NAMALWA (cell line): ENCODE results near the gene RGSL1.
A peak's percentile ranks its signal among the peaks of the same experiment; 100 is the strongest.

Source experiments
- DNase-seq: peaks from one replicate; pipeline ENCODE4 v3.0.0-alpha.2; 2015; ENCODE audit warnings: low spot score

RGSL1 gene

GRCh38 chr1:182588500-182589396, 138.8 kb downstream of the RGSL1 start, which contains the start of gene RNASEL:
Gene RNASEL, minus strand, starts transcription at chr1:182589256. Its CDS starts 2,450 bp downstream, at chr1:182586806.
- DNase-seq: peak; percentile 88

- no peak for DNase-seq
Measured at GRCh38 chr1:182589520-182589919, 139.6 kb downstream of the RGSL1 start.

- DNase-seq: no peak
Measured at GRCh38 chr1:182589931-182590330, 140.0 kb downstream of the RGSL1 start.

- peak; percentile 87 for DNase-seq
Measured at GRCh38 chr1:182595641-182596240, 145.8 kb downstream of the RGSL1 start.

GRCh38 chr1:182596934-182597333, 147.0 kb downstream of the RGSL1 start:
- no peak for DNase-seq

- DNase-seq: peak; percentile 35
Measured at GRCh38 chr1:182598296-182598695, 148.3 kb downstream of the RGSL1 start.

- DNase-seq: peak; percentile 79
Measured at GRCh38 chr1:182599339-182599738, 149.4 kb downstream of the RGSL1 start.

- peak; percentile 11 for DNase-seq
Measured at GRCh38 chr1:182600036-182600713, 150.2 kb downstream of the RGSL1 start.

- no peak for DNase-seq
Measured at GRCh38 chr1:182600745-182601415, 150.9 kb downstream of the RGSL1 start.

- DNase-seq: peak; percentile 97
Measured at GRCh38 chr1:182601416-182601786, 151.5 kb downstream of the RGSL1 start.

- DNase-seq: no peak
Measured at GRCh38 chr1:182601913-182602312, 152.0 kb downstream of the RGSL1 start.

- DNase-seq: peak; percentile 67
Measured at GRCh38 chr1:182602935-182603645, 153.1 kb downstream of the RGSL1 start.

- no peak for DNase-seq
Measured at GRCh38 chr1:182603646-182604174, 153.8 kb downstream of the RGSL1 start.

GRCh38 chr1:182604175-182605164, 154.5 kb downstream of the RGSL1 start, which contains the start of gene RGS16:
Gene RGS16, minus strand, starts transcription at chr1:182604389. Its CDS starts 130 bp downstream, at chr1:182604259.
- peak; percentile 98 for DNase-seq

GRCh38 chr1:182607566-182607965, 157.6 kb downstream of the RGSL1 start:
- no peak for DNase-seq

GRCh38 chr1:182608236-182608635, 158.3 kb downstream of the RGSL1 start:
- no peak for DNase-seq

- DNase-seq: no peak
Measured at GRCh38 chr1:182608845-182609610, 159.1 kb downstream of the RGSL1 start.
